ENCODE results near the gene TCERG1. TPM values are rescaled to one million over a fixed set of nuclear protein-coding genes. Genes with fewer than 3 reads are reported as not detected.

Gene TCERG1
- polyA plus RNA-seq, 3 donors, result 10.5 to 26.9 (median 19.0) TPM

- 58 to 81% (median 80%) methylated on average over 6 of the region's 6 CpGs for WGBS, 3 donors
- H3K27ac ChIP-seq (ENCODE audit: low read depth, low read length), result no peak overlapping the region
Observed at GRCh38 chr5:146448783-146449519, 1.8 kb downstream of the TCERG1 start.

- H3K27ac ChIP-seq (ENCODE audit: low read depth, low read length), result no peak overlapping the region
- WGBS, 3 donors, result 44 to 71% (median 66%) methylated on average over 3 of the region's 3 CpGs
Observed at GRCh38 chr5:146450002-146450401, 2.9 kb downstream of the TCERG1 start.

GRCh38 chr5:146451411-146451810 lies 4.3 kb downstream of the TCERG1 start:
- WGBS, 3 donors, result 84 to 89% (median 87%) methylated on average over 6 of the region's 6 CpGs
- H3K27ac ChIP-seq (ENCODE audit: low read depth, low read length), result no peak overlapping the region

- 50 to 88% (median 81%) methylated on average over 2 of the region's 2 CpGs for WGBS, 3 donors
- no peak overlapping the region for H3K27ac ChIP-seq (ENCODE audit: low read depth, low read length)
Observed at GRCh38 chr5:146457431-146457830, 10.3 kb downstream of the TCERG1 start.

GRCh38 chr5:146458894-146459293 lies 11.8 kb downstream of the TCERG1 start:
- H3K27ac ChIP-seq (ENCODE audit: low read depth, low read length), result no peak overlapping the region
- 91 to 95% (median 94%) methylated on average over 5 of the region's 5 CpGs for WGBS, 3 donors

GRCh38 chr5:146461319-146461718 lies 14.2 kb downstream of the TCERG1 start:
- WGBS, 3 donors, result 60 to 84% (median 75%) methylated on average over 1 of the region's 1 CpG
- H3K27ac ChIP-seq (ENCODE audit: low read depth, low read length), result no peak overlapping the region

- no peak overlapping the region for H3K27ac ChIP-seq (ENCODE audit: low read depth, low read length)
- 82 to 91% (median 89%) methylated on average over 6 of the region's 6 CpGs for WGBS, 3 donors
Observed at GRCh38 chr5:146463446-146463845, 16.3 kb downstream of the TCERG1 start.

- WGBS, 3 donors, result 57 to 67% (median 60%) methylated on average over 3 of the region's 3 CpGs
- H3K27ac ChIP-seq (ENCODE audit: low read depth, low read length), result no peak overlapping the region
Observed at GRCh38 chr5:146466521-146467349, 19.6 kb downstream of the TCERG1 start.

GRCh38 chr5:146467760-146468159 lies 20.6 kb downstream of the TCERG1 start:
- no peak overlapping the region for H3K27ac ChIP-seq (ENCODE audit: low read depth, low read length)
- WGBS, 3 donors, result 91 to 100% (median 98%) methylated on average over 1 of the region's 1 CpG

- WGBS, 3 donors, result 82 to 100% (median 95%) methylated on average over 1 of the region's 1 CpG
- H3K27ac ChIP-seq (ENCODE audit: low read depth, low read length), result no peak overlapping the region
Observed at GRCh38 chr5:146474065-146474464, 26.9 kb downstream of the TCERG1 start.

GRCh38 chr5:146475190-146475780 lies 28.2 kb downstream of the TCERG1 start:
- 61 to 89% (median 87%) methylated on average over 4 of the region's 4 CpGs for WGBS, 3 donors
- H3K27ac ChIP-seq (ENCODE audit: low read depth, low read length), result no peak overlapping the region

GRCh38 chr5:146475906-146476305 lies 28.8 kb downstream of the TCERG1 start:
- H3K27ac ChIP-seq (ENCODE audit: low read depth, low read length), result no peak overlapping the region
- WGBS, 3 donors, result 96 to 100% (median 98%) methylated on average over 1 of the region's 1 CpG

- 96 to 97% (median 96%) methylated on average over 2 of the region's 2 CpGs for WGBS, 3 donors
- H3K27ac ChIP-seq (ENCODE audit: low read depth, low read length), result no peak overlapping the region
Observed at GRCh38 chr5:146482775-146483174, 35.6 kb downstream of the TCERG1 start.

- no peak overlapping the region for H3K27ac ChIP-seq (ENCODE audit: low read depth, low read length)
Observed at GRCh38 chr5:146484714-146485391, 37.7 kb downstream of the TCERG1 start.

GRCh38 chr5:146490089-146490843 lies 43.1 kb downstream of the TCERG1 start:
- no peak overlapping the region for H3K27ac ChIP-seq (ENCODE audit: low read depth, low read length)
- 87 to 95% (median 87%) methylated on average over 3 of the region's 3 CpGs for WGBS, 3 donors

- no peak overlapping the region for H3K27ac ChIP-seq (ENCODE audit: low read depth, low read length)
- WGBS, 3 donors, result 57 to 81% (median 69%) methylated on average over 2 of the region's 2 CpGs
Observed at GRCh38 chr5:146494656-146495055, 47.5 kb downstream of the TCERG1 start.

- 95 to 99% (median 97%) methylated on average over 4 of the region's 4 CpGs for WGBS, 3 donors
Observed at GRCh38 chr5:146499680-146500079, 52.5 kb downstream of the TCERG1 start.

GRCh38 chr5:146507428-146507827 lies 60.3 kb downstream of the TCERG1 start:
- 91 to 97% (median 96%) methylated on average over 5 of the region's 5 CpGs for WGBS, 3 donors
- no peak overlapping the region for H3K27ac ChIP-seq (ENCODE audit: low read depth, low read length)

More at GRCh38 chr5:146499680-146500079, 52.5 kb downstream of the TCERG1 start:
- H3K27ac ChIP-seq (ENCODE audit: low read depth, low read length), result no peak overlapping the region
